HG03139 (cell line): ENCODE measurements around the gene LYVE1.

Source experiments
- ATAC-seq: cut with Tn5 transposase; IDR thresholded peaks from one replicate; pipeline ENCODE4 v1.9.1; 2021; ENCODE audit not compliant: unreplicated experiment

The LYVE1 gene

GRCh38 chr11:10561043-10561818 lies 7.2 kb downstream of the LYVE1 start:
- no peak for ATAC-seq

- ATAC-seq: no peak
Observed at GRCh38 chr11:10558288-10558687, 10.2 kb downstream of the LYVE1 start.

- ATAC-seq: no peak
Observed at GRCh38 chr11:10556590-10556989, 11.9 kb downstream of the LYVE1 start.

- ATAC-seq: no peak
Observed at GRCh38 chr11:10551845-10552352, 16.6 kb downstream of the LYVE1 start.

GRCh38 chr11:10551290-10551592 lies 17.2 kb downstream of the LYVE1 start:
- ATAC-seq: no peak

GRCh38 chr11:10550503-10551289 lies 17.8 kb downstream of the LYVE1 start:
- ATAC-seq: no peak

GRCh38 chr11:10544491-10545465 lies 23.7 kb downstream of the LYVE1 start:
- no peak for ATAC-seq

GRCh38 chr11:10543782-10544181 lies 24.7 kb downstream of the LYVE1 start:
- ATAC-seq: no peak

- ATAC-seq: no peak
Observed at GRCh38 chr11:10542776-10543175, 25.7 kb downstream of the LYVE1 start.

GRCh38 chr11:10541561-10541930 lies 26.9 kb downstream of the LYVE1 start:
- ATAC-seq: no peak

GRCh38 chr11:10540915-10541560 lies 27.4 kb downstream of the LYVE1 start, which contains the start of gene RNF141:
TSS of gene RNF141 (minus strand) at chr11:10541187. CDS start at chr11:10534158, 7,029 bp downstream.
- ATAC-seq: peak; percentile 96

- peak; percentile 11 for ATAC-seq
Observed at GRCh38 chr11:10540546-10540914, 27.9 kb downstream of the LYVE1 start.

GRCh38 chr11:10539339-10539738 lies 29.1 kb downstream of the LYVE1 start:
- no peak for ATAC-seq

- ATAC-seq: no peak
Observed at GRCh38 chr11:10538924-10539323, 29.5 kb downstream of the LYVE1 start.

GRCh38 chr11:10537600-10537999 lies 30.9 kb downstream of the LYVE1 start:
- ATAC-seq: no peak

GRCh38 chr11:10534316-10534715 lies 34.1 kb downstream of the LYVE1 start:
- no peak for ATAC-seq

GRCh38 chr11:10533323-10533722 lies 35.1 kb downstream of the LYVE1 start:
- no peak for ATAC-seq

- ATAC-seq: no peak
Observed at GRCh38 chr11:10532526-10532925, 35.9 kb downstream of the LYVE1 start.

- ATAC-seq: no peak
Observed at GRCh38 chr11:10529279-10529678, 39.2 kb downstream of the LYVE1 start.

GRCh38 chr11:10528121-10528520 lies 40.3 kb downstream of the LYVE1 start:
- no peak for ATAC-seq
